ENCODE results near the gene CHSY3.

The CHSY3 gene

DNA sequence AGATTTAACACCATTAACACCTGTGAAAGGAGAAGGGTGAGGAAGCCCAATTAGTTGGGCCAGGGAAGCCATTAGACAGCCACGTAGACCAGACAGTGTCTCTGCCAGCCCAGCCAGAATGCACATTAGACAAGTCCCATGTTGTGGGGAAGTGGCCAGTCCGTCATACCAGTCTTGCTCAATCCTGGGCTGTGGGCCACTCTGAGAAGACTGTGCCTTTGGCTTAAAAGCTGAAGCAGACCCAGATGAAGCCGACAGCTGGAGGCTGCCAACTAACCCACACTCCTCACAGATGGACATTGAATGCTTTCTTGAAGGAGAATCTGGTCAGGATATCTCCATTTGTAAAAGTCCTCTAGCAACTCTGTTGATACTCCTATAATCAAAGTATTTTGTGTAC lies 128.5 kb downstream of the CHSY3 start:
- no peak for DNase-seq

DNA sequence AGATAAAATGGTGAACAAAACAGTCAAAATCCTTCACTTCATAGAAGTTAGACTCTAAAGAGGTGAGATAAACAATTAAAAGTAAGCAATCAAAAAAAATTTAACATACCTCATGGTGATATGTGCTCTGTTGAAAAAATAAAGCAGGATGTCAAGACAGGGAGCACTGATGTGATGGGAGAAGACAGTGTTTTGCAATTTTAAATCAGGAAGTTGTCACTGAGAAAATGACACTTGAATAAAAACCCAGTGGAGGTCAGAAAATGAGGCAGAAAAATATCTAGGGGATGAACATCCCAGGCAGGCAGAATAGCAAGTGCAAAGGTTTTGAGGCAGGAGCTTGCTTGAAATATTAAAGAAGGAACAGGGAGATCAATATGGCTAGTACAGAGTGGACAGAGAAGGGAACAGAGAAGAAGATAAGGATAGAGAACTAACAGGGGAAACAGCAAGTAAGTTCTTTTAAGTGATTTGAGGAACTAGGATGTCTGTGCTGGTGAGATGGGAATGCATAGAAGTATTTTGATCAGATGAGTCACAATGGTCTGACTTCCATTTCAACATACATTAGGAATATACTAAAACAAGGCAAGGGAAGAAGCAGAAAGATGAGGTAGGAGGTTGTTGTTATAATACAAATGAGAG lies 130.4 kb downstream of the CHSY3 start:
- DNase-seq: no peak

DNA sequence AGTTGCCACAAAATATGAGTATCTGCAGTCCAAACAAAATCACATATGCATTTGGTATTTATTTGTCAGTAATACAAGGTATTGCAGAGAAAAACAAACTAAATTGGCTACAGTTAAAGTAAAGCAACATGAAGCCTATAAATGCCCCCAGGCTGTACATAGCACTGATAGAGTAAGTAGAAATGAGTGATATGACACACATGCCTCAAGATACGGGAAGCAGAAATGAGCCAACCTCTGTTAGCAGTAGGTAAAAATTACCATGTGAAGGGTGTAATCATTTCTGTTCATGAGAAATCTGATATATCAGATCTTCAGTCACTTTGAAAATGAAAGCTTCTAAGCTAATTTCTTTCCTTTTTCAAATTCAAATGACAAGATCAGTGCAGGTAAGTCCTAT lies 131.1 kb downstream of the CHSY3 start:
- no peak for DNase-seq

DNA sequence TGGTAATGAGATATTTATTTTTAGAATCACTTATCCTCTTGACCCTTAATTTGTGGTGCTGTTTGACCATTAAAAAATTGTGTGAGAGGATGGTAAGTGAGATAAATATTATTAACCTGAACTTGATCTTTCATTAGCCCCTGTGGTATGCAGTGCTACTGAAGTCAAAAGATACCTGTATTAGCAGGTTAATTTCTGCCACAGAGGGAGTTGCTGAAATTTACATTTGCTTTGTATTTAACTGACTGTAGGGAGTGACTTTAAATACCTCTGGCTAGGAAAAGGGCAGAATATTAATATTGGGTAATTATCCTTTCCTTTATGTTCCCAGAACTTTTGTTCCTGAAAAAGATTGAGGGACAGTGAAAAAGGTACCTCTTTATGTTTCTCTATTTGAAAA lies 133.6 kb downstream of the CHSY3 start:
- DNase-seq: no peak

DNA sequence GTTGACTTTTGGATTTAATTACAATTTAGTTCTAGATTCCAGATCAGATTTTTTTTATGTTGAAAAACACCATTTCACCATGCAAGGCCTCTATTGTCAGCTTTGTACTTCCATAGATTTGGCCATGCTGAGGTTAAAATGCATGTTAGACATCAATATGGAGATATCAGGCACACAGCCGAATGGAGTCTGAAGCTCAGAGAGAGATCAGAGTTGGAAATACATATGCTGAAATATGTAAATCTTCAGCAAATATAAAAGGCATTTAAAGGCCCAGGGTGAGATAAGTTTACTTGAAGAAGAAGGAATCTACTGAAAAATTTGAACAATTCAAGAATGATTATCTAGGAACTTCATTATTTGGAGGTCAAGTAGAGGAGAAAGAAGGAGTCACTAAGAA lies 139.6 kb downstream of the CHSY3 start:
- no peak for DNase-seq

DNA sequence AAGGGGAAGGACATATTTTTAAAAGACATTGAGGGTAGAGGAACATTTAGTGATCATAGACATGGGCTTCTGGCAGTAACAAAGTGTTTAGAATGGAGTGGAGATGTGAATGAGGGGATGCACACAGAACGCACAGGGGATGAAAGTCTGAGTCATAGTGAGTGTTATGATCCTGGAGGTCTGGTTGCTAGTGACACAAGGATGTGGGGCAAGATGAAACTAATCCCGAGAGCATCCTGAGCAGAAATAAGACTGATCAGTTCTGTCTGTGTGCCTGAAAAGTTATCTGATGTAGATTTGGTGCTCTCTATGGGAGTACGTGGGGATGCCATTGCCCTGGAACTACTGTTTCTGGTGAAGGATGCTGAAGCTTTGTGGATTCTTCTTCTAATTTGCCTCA lies 141.1 kb downstream of the CHSY3 start:
- DNase-seq: no peak

DNA sequence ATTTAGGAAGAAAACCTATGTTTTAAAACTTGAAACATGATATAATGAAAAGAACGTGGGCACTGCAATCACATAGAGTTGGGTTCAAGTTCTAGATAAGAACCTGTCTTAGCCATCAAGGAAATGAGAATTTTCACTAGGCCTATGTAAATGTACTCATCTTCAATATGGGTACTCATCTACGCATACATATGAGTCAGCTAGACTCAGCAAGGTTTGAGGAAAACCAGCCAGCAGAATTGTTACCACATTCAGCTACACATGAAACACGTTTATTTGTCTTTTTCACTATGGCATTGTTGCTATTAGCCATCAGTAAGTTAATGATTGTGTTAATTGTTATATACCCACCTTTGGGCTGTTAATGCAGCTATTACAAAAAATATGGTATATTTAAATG lies 146.3 kb downstream of the CHSY3 start:
- no peak for DNase-seq

DNA sequence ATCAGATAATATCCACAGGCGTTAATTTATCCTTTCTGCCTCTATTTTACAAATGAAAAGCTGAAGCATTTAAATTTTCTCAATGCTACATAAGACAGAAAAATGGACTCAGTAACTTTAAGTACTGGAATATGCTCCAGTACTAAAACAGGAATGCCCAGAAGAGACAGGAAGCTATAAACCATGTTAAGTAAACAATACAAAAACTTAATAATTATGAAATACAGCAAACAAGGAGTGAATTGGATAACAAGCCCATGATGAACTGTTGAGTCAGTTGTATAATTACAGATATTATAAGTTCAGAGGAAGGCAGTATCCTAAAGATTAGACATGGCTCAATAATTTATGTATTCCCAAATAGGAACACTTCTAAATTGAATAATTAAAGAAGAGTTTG lies 148.5 kb downstream of the CHSY3 start:
- no peak for DNase-seq

DNA sequence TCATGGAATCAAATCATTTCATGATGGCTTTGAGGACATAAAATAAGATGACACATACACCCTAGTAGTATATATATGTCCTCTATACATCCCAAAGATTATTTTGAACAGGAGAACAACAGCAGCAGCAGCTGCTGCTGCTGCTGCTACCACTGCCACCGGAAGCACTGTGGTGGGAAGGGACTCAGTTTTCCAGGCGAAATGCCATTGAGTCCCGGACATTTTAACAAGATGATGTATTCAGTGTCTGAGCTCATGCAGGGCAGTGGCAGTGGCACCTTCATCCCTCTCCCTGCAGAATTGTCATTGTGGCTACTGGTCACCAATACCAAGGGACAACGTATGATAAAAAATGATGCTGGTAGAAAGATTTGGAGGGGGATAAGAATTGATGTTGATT lies 151.3 kb downstream of the CHSY3 start:
- no peak for DNase-seq

DNA sequence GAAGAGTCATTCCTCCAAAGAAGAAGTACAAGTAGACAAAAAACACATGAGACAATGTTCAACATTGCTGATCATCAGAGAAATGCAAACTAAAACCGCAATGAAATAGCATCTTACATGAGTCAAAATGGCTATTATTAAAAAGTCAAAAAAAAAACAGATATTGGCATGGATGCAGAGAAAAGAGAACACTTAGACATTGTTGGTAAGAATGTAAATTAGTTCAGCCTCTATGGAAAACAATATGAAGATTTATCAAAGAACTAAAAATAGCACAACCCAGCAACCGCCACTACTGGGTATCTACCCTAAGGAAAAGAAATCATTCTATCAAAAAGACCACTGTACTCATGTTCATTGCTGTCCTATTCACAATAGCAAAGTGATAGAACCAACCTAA lies 157.5 kb downstream of the CHSY3 start:
- no peak for DNase-seq

DNA sequence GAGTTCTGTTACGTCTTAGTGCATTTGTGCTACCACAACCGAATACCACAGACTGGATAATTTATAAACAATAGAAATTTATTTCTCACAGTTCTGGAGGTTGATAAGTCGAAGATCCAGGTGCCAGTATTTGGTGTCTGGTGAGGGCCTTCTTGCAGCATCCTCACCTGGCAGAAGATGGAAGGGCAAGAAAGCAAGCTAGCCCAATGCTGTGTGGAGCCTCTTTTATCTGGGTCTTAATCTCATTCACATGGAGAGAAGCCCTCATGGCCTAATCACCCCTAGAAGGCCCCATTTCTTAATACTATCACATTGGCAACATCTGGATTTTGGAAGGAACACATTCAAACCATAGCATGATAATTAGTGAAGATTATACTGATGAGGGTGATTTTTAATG lies 159.3 kb downstream of the CHSY3 start:
- no peak for DNase-seq

DNA sequence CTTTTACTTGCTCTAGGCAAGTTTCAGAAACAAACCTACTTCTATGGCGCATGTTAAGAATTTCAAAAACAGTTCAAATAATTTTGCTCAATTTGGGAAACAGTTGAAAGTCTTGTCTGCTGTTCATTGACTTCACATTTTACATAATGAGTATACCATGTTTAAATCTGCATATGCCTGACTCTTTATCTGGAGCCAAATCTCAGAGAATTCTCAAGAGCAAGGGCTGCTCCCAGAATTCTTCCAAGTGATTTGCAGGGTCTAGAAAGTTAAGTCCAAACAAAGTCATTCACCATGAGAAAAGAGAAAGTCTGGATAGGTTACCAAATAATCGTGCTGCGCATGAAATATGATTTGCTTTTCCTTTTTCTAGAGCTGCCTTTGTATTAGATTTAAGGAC lies 160.2 kb downstream of the CHSY3 start:
- DNase-seq: no peak

DNA sequence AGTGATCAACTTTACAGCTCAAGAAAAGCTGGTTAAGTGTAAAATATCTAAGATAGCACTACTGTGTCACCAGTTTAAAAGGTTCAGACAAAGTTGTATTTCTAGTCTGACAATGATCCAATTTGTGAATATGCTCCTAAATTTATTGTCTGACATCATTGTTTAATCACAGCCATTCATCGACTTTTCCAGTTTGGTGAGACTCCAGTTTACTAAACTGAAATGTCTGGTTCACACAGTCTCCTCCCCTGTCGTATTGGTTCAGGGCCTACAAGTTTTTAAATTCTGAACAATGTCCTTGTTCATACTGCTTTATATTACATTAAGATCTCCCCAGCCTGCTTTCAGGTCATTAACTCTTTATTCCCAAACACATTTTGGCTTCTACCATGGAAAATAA lies 161.4 kb downstream of the CHSY3 start:
- no peak for DNase-seq

DNA sequence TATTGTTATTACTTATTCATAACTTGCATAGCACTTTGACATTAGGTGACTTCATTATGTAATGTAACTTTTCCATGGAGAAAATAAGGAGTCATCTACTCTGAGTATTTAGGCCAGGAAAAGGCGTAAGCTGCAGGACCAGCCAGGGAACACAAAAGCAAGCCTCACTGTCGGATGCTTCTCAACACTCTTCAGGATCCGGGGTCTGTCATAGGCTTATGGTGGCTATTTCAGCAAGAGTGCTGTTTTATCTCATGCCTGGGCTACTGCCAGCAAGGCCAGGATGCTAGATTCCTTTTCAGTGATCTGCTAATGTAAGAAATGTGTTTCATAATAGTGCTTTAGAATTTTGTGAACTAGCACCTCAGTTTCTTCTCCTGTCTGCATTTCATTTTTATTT lies 162.4 kb downstream of the CHSY3 start:
- no peak for DNase-seq

DNA sequence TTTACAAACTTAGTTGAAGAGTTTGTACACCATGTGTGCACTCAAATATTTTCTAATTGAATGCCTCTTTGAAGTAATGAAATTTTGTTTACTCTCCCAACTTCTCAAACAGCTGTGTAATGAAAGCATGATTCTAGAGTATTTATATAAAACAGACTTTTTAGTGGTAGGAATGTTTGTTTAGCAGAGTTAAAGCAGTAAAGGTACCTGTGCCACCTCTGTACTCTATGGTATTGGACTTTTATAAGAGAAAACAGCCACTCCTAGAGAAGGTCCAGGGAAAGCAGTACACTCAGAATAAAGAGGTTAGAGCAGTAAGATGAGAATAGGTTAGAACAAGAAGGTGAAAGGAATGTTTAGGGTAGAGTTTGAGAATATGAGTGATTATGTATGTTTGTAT lies 163.1 kb downstream of the CHSY3 start:
- DNase-seq: no peak

DNA sequence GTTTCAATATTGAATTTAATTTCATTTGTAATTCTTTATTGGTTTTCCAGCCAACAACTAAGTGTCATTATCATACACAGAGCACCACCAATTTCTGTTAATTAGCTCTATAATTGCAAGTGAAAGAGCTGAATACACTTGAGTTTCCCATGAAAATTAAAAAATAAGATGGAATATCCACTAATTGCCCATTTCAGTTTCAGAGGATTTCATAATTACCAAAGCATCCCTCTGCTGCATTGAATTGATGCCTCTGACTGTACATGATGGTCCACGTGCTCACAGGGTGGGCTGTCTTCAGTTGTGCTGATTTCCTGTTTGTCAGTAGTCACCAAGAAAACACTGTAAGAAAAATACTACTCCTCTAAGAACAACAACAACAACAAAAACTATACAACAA lies 163.8 kb downstream of the CHSY3 start:
- no peak for DNase-seq

DNA sequence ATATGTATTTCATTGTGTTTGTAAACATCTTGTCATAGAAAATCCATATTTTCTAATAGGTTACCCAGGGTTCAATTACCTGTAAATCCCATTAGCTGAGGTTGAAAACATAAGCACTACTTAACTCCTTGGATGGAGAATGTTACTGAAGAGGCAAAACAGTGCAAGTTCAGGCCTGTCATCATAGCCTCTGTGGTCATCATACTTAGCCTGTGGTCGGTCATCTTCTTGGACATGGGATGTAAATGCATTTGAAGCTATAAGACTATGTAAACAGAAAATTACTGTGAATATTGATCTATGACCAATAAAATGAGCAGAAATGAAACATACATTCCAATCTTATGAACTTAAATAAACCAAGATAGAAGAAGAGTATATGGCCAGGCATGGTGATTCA lies 164.7 kb downstream of the CHSY3 start:
- DNase-seq: no peak

DNA sequence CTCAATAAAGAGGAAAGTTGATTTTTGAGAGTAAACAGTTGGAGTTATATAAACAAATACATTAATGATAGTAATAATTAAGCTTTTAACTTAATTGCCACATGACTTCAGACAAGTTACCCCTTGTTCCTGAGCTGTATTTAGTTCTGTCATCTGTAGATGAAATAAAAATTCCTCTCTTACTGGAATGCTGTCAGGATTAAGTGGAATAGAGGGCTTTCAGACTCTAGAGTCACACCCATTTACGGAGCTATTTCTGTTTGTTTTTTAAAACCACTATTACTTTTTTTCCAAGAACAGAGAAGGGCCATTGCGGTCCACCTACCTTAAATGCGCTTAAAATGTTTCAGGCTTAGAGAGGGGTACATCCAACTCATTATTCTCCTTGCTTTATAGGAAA lies 170.6 kb downstream of the CHSY3 start:
- no peak for DNase-seq

DNA sequence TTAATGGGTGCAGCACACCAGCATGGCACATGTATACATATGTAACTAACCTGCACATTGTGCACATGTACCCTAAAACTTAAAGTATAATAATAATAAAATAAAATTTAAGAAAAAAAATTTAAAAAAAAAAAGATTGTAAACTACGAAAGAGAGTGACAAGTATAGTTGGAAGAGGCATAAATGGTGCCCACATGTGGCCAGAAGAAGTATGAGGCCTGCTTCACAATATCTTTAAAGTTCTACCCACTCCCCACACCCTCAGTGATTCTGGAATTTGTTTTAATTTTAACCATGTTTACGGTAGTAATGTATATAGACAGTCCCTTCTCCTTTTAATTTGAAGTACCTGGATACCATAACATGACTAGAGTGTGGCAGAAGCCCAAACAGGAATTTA lies 172.7 kb downstream of the CHSY3 start:
- DNase-seq: no peak

DNA sequence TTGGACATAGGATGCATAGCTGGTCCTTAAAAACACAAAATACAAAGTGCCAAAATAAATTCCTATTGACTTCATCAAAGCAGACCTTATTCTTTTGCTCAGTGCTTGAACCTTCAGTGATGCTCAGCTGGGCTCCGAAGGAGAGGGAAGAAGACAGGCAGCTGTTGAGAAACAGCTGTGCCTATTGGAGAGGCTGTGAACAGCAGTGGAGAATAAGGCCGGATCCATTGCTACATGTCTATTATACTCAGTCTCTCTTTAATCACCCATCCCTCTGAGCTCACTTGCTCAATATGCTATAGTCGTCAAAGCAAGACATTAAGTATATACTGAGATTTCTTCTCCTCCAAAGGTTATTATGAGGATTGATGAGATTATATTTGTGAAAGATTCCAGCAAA lies 174.4 kb downstream of the CHSY3 start:
- DNase-seq: no peak

DNA sequence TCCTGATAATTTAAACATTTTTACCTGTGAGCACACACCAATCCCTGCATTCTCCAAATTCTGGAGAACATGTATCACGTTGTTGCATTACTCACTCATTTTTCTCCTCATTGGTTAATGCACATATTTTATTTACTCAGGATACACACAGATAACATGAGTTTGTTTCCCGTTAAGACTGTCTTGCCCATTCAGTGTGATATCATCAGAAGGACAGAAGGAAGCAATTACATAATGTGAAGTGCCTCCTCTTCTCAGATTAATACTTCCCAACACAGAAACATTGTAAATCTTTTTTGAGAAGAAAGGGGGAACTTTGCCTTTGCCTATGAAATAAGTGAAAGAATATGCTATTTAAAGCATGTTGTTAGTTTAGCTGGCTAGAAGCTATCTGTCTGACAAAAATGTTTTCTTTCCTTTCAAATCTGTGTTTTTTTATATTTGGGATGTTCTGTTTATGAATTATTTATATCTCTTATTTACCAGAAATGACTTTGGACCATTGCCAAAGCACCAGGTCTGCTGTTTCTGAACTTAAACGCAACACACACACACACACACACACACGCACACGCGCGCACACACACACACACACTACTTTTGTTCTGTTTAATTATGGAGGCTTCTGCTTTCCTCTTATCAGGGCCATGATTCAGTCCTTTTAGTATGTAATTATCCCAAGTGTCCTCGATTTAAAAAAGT lies 186.5 kb downstream of the CHSY3 start:
- no peak for DNase-seq

DNA sequence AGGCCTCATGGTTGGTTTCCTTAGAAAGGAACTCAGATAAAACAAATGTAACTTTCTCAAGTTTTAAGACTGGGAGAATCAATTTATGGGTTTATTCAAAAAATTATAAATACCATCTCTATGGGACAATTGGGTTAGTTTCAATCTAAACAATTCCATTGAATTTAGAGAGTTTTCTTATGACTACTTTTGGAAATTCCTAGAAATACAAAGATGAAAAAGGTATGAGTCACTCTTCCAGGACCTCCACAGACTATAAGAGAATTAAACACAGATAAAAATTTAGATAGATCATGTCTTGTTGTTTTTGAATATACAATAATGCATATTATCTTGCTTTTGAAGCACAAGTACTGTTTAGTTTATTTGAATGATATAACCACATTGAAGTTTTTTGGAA lies 188.7 kb downstream of the CHSY3 start:
- DNase-seq: no peak

DNA sequence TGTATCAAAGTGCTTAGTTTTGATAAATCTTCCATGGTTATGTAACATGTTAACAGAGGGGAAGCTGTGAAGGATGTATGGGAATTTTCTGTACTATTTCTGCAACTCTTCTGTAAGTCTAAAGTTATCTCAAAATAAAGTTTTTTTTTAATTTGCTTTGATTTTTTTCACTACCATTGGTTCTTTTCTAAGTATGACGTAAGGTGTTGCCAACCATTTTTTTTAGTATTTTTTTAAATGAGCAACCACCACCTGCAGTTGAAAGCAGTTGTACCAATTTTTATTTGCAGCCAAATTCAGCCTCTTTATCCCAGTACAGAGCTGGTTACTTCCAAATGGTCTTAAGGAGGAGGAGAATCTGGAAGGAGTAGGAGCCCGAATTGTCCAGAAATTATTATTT lies 192.2 kb downstream of the CHSY3 start:
- DNase-seq: no peak

DNA sequence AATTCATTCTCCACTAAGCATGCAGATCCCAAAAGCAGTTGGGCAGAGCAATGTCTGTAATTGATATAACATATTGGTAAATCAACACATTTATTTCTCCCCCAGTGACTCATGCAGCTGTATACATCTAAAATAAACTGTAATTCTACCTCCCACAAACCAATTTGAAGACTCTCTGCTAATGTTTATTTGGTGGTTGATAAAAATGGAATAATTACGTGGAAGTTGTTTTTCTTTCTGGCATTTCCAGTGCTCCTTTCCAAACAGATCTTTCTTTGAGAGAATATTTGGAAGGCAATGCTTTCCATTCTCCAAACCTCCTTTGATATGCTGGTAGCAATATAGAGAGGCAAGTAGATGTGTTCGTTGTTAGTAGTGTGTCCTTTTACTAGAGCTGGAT lies 194.7 kb downstream of the CHSY3 start:
- DNase-seq: no peak

DNA sequence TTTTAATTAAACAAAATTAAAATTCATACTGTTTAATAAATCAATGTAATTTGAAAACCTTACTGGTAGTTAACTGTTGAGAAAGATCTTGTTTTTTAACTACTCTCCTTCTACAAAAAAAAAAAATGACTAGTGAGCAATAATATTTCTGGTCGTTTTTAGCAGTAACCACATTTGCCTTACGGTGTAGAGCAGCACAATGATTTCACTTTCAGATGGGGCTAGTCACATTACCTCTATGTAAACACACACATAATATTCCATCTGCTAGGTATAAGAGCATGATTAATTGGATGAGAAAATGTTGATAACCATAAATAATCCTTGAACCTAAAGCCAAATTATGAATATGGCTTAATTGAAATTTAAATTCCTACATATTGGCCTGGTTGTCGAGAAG lies 198.1 kb downstream of the CHSY3 start:
- no peak for DNase-seq
